Body of pancreas (tissue), 4 donors: ENCODE results near the gene ACSL4.
"Not testable (repeated sequence)": the region's sequence is repeated elsewhere in the genome, so short reads cannot be mapped to it uniquely, and the experiment has no call there.

ENCODE experiments used
- CTCF ChIP-seq, 7 experiments: fragments of 450-650 bp in 4 of 7; fragments of 200-600 bp in 3 of 7; sonication (generic) in 3 of 7; IDR thresholded peaks; one replicate each; pipeline ENCODE4 v1.5.1; 2016 to 2019; ENCODE audit warnings: antibody characterized with exemption in 7 of 7
- POLR2A ChIP-seq, 3 donors: fragments of 450-650 bp; IDR thresholded peaks; one replicate each; pipeline ENCODE4 v1.6.1; 2016; ENCODE audit warnings: antibody characterized with exemption in 3 of 3, mild to moderate bottlenecking in 2 of 3

DNA sequence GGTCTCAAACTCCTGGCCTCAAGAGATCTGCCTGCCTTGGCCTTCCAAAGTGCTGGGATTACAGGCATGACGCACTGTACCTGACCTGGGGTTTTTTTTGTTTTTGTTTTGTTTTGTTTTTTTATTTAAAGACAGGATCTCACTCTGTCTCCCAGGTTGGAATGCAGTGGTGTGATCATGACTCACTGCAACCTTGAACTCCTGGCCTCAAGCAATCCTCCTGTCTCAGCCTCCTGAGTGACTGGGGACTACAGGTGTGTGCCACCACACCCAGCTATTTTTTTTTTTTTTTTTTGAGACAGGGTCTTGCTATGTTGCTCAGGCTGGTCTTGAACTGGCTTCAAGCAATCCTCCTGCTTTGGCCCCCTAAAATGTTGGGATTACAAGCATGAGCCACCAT is 8.1 kb downstream of the ACSL4 start:
- not testable (repeated sequence) for TF ChIP-seq CTCF, POLR2A (IDR thresholded peaks at IDR 0.05)
